ENCODE measurements around the gene PLAC9. TPM values are rescaled to one million over a fixed set of nuclear protein-coding genes. Genes with fewer than 3 reads are reported as not detected.

Gene PLAC9
- total and polyA plus RNA-seq, 2 donors (not counting 3 experiments of a cell fraction or from before 2014, with no cell fraction given): 1.7 to 2.0 TPM

DNA sequence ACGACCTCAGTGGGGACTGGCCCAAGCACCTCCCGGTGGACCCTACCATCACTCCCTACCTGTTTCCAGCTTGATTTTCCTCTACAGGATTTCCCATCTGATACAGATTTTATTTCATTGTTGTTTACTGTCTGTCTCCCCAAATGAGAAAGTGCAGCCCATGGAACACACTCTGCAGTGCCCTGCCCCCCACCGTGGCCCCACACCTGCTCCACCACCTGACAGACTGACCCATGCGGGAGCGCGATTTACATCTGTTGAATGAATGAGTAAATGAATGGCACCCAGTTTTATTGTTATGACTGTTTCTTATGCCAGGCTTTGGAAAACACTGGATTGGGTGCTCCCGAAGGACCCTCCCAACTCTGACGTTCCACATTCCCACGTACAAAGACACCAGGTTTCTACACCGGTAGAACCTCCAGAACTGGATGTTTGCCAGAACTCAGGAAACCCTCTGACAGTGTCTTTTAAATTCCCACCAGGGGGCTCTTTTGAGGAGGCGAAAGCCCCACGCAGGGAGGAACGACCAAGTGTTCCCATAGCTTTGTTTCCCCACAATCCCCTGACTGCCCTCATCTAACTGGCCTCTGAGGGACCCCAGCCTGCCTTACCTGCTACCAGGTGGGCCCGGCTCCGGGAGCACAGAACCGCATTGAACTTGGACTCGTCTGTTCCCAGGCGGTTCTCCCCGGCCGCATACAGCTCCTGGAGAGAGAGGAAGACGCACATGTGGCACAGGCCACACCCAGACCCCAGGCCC, 29.0 kb downstream of the PLAC9 start:
- dilution Hi-C loops (cut with MboI; ENCODE audit: extremely low pct_ligation_motif_present, low sequenced_read_pairs) (no loop called here), intact Hi-C loops (cut with micrococcal nuclease) (no loop called here)
- FAIRE-seq: no peak

More for the DNA sequence above, 29.0 kb downstream of the PLAC9 start:
- Histone ChIP-seq H3K4me2 (ENCODE audit: insufficient read depth, low read length) (no peak overlapping the region), H4K20me1 (replicated peaks; ENCODE audit: control insufficient read depth, extremely low read depth, insufficient read depth, low read length) (no peaks in the 10 kb centered on the region), H3K9me1 (replicated peaks; ENCODE audit: control insufficient read depth, extremely low read depth, insufficient read depth, low read length) (no peaks in the 10 kb centered on the region), H3K9ac (replicated peaks; ENCODE audit: extremely low read depth, insufficient read depth, low read length) (no peak overlapping the region), H3K27me3 (ENCODE audit: control insufficient read depth in 2 of 2, insufficient read depth in 2 of 2, low read length in 2 of 2) (no peaks in the 10 kb centered on the region), H3K27ac (ENCODE audit: insufficient read depth, low read depth, low read length) (no peak overlapping the region), H2AFZ (ENCODE audit: low read depth, low read length) (no peak overlapping the region), H3K9me3 (replicated peaks; ENCODE audit: control insufficient read depth, insufficient read depth, low read length) (no peaks in the 10 kb centered on the region), H3K4me1 (ENCODE audit: control insufficient read depth, extremely low read depth, insufficient read depth, low read length) (peaks cover 41% of the 10 kb centered on the region), H3K36me3 (ENCODE audit: control insufficient read depth in 2 of 2, extremely low read depth in 1 of 2, insufficient read depth in 2 of 2, low read length in 2 of 2) (peaks cover 3 to 29% of the 10 kb centered on the region in 2 experiments), H3K79me2 (ENCODE audit: control insufficient read depth, insufficient read depth, low read length) (no peaks in the 10 kb centered on the region), H3K4me3 (replicated peaks in 1 of 3; ENCODE audit: insufficient read depth in 1 of 3, low read depth in 1 of 3, low read length in 3 of 3) (no peak overlapping the region)
- ChIA-PET POLR2A (no interaction called here), CTCF (interaction anchor here (0.9 to 3.0 kb wide), 4 partner anchors 46 to 61 kb away, joined by 3 to 12 read pairs (median 3); no protein-coding TSS in a partner anchor)
- no TSS peak for BruUV-seq (replicated peaks)
- no peak for DNase-seq (ENCODE audit: low read depth, low spot score)
- no peak for TF ChIP-seq POLR2A (IDR thresholded peaks at IDR 0.05; ENCODE audit: low read depth, low read length)
- TF ChIP-seq CTCF (IDR thresholded peaks at IDR 0.05; ENCODE audit: extremely low read depth in 1 of 2, insufficient read depth in 1 of 2, low read depth in 1 of 2, low read length in 2 of 2): peak; percentile 16 to 30
